ENCODE measurements around the gene ZNF813. TPM values are rescaled to one million over a fixed set of nuclear protein-coding genes. Genes with fewer than 3 reads are reported as not detected.
A peak's percentile ranks its signal among the peaks of the same experiment; 100 is the strongest.

Gene ZNF813
- total and polyA plus RNA-seq, 9 of the 15 experiments (the other 6 are each of a cell fraction or from before 2014, with no cell fraction given), result 1.3 to 8.0 (median 5.3) TPM

DNA sequence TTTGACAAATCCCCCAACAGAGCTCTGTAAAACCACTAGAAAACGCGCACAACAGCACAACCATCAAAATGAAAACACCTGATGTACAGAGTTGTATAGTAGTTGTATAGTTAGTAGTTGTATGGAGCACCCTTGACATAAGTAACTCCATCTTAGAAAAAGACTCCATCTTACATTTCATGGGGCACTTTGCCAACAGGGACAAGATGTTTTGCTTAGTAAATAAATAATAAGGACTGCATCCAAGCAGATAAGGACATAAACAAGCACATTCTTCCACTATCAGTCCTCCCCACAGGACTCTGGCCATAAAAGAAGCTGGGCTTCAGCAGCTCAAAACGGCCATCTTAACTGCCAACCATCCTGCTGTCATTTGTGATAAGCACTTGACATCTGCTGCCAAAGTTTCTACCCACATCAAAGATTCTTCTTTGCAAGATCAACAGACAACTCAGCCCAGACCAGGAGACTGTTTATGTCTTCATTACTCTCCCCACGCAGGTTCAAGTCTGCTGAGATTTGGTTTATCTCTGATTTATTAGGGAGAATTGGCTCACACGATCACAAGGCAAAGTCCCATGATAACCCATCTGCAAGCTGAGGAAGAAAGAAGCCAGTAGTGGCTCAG, 49.7 kb downstream of the ZNF813 start (continued):
- TF ChIP-seq ZNF263 (CRISPR knock-in tag; IDR thresholded peaks at IDR 0.05; ENCODE audit: borderline replicate concordance), result no peak
- no peak for TF ChIP-seq ZC3H4 (CRISPR knock-in tag; IDR thresholded peaks at IDR 0.05; ENCODE audit: borderline replicate concordance)
- no peak for TF ChIP-seq ZNF695 (CRISPR knock-in tag; IDR thresholded peaks at IDR 0.05)
- TF ChIP-seq SAFB2 (IDR thresholded peaks at IDR 0.05; ENCODE audit: borderline replicate concordance, low read depth, low read length, severe bottlenecking), result no peak
- TF ChIP-seq, protein P1, sequence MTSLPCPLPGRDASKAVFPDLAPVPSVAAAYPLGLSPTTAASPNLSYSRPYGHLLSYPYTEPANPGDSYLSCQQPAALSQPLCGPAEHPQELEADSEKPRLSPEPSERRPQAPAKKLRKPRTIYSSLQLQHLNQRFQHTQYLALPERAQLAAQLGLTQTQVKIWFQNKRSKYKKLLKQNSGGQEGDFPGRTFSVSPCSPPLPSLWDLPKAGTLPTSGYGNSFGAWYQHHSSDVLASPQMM (CRISPR knock-in tag; IDR thresholded peaks at IDR 0.05), result no peak
- no peak for TF ChIP-seq ZNF133 (CRISPR knock-in tag; IDR thresholded peaks at IDR 0.05)
- no peak for TF ChIP-seq ZNF253 (CRISPR knock-in tag; conservative IDR thresholded peaks at IDR 0.05)
- no peak for TF ChIP-seq EZH2 (IDR thresholded peaks at IDR 0.05; ENCODE audit: borderline replicate concordance, low read depth, low read length)
- no peak for TF ChIP-seq SMARCA4 (IDR thresholded peaks at IDR 0.05)
- TF ChIP-seq ETV6 (IDR thresholded peaks at IDR 0.05; ENCODE audit: borderline replicate concordance in 1 of 2, low read depth in 2 of 2, low read length in 1 of 2), result no peak
- no peak for TF ChIP-seq ETV6 (CRISPR knock-in tag; IDR thresholded peaks at IDR 0.05; ENCODE audit: borderline replicate concordance)
- TF ChIP-seq ZNF384 (IDR thresholded peaks at IDR 0.05; ENCODE audit: low read depth, low read length), result no peak
- TF ChIP-seq BRF1 (IDR thresholded peaks at IDR 0.05; ENCODE audit: borderline replicate concordance, extremely low read depth, insufficient read length), result no peak
- TF ChIP-seq, protein P2, sequence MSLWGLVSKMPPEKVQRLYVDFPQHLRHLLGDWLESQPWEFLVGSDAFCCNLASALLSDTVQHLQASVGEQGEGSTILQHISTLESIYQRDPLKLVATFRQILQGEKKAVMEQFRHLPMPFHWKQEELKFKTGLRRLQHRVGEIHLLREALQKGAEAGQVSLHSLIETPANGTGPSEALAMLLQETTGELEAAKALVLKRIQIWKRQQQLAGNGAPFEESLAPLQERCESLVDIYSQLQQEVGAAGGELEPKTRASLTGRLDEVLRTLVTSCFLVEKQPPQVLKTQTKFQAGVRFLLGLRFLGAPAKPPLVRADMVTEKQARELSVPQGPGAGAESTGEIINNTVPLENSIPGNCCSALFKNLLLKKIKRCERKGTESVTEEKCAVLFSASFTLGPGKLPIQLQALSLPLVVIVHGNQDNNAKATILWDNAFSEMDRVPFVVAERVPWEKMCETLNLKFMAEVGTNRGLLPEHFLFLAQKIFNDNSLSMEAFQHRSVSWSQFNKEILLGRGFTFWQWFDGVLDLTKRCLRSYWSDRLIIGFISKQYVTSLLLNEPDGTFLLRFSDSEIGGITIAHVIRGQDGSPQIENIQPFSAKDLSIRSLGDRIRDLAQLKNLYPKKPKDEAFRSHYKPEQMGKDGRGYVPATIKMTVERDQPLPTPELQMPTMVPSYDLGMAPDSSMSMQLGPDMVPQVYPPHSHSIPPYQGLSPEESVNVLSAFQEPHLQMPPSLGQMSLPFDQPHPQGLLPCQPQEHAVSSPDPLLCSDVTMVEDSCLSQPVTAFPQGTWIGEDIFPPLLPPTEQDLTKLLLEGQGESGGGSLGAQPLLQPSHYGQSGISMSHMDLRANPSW (CRISPR knock-in tag; IDR thresholded peaks at IDR 0.05), result no peak
- TF ChIP-seq ILF3 (IDR thresholded peaks at IDR 0.05; ENCODE audit: borderline replicate concordance), result no peak
- TF ChIP-seq, protein P3, sequence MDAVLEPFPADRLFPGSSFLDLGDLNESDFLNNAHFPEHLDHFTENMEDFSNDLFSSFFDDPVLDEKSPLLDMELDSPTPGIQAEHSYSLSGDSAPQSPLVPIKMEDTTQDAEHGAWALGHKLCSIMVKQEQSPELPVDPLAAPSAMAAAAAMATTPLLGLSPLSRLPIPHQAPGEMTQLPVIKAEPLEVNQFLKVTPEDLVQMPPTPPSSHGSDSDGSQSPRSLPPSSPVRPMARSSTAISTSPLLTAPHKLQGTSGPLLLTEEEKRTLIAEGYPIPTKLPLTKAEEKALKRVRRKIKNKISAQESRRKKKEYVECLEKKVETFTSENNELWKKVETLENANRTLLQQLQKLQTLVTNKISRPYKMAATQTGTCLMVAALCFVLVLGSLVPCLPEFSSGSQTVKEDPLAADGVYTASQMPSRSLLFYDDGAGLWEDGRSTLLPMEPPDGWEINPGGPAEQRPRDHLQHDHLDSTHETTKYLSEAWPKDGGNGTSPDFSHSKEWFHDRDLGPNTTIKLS (IDR thresholded peaks at IDR 0.05; ENCODE audit: borderline replicate concordance, low read depth), result no peak
- no peak for TF ChIP-seq HDAC6 (IDR thresholded peaks at IDR 0.05; ENCODE audit: low read depth, low read length)
- TF ChIP-seq SETDB1 (IDR thresholded peaks at IDR 0.05; ENCODE audit: low read length), result no peak
- TF ChIP-seq SMAD3 (CRISPR knock-in tag; conservative IDR thresholded peaks at IDR 0.05), result peak; percentile 97
- TF ChIP-seq ADNP (tag; IDR thresholded peaks at IDR 0.05), result peak; percentile 62; the same call in 1 of the 2 replicates
- TF ChIP-seq, protein P4, sequence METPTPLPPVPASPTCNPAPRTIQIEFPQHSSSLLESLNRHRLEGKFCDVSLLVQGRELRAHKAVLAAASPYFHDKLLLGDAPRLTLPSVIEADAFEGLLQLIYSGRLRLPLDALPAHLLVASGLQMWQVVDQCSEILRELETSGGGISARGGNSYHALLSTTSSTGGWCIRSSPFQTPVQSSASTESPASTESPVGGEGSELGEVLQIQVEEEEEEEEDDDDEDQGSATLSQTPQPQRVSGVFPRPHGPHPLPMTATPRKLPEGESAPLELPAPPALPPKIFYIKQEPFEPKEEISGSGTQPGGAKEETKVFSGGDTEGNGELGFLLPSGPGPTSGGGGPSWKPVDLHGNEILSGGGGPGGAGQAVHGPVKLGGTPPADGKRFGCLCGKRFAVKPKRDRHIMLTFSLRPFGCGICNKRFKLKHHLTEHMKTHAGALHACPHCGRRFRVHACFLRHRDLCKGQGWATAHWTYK (CRISPR knock-in tag; IDR thresholded peaks at IDR 0.05), result peak; percentile 97
- TF ChIP-seq HDAC3 (IDR thresholded peaks at IDR 0.05; ENCODE audit: borderline replicate concordance, partially characterized antibody), result no peak
- TF ChIP-seq ZEB2 (IDR thresholded peaks at IDR 0.05), result no peak
- no peak; the same call in 1 of the 2 replicates for TF ChIP-seq MBD2 (IDR thresholded peaks at IDR 0.05; ENCODE audit: borderline replicate concordance, low read depth)
- TF ChIP-seq GABPB1 (CRISPR knock-in tag; IDR thresholded peaks at IDR 0.05), result no peak

Data from K562 (cell line).